ENCODE data around the gene RPS6KA2.

The RPS6KA2 gene

DNA sequence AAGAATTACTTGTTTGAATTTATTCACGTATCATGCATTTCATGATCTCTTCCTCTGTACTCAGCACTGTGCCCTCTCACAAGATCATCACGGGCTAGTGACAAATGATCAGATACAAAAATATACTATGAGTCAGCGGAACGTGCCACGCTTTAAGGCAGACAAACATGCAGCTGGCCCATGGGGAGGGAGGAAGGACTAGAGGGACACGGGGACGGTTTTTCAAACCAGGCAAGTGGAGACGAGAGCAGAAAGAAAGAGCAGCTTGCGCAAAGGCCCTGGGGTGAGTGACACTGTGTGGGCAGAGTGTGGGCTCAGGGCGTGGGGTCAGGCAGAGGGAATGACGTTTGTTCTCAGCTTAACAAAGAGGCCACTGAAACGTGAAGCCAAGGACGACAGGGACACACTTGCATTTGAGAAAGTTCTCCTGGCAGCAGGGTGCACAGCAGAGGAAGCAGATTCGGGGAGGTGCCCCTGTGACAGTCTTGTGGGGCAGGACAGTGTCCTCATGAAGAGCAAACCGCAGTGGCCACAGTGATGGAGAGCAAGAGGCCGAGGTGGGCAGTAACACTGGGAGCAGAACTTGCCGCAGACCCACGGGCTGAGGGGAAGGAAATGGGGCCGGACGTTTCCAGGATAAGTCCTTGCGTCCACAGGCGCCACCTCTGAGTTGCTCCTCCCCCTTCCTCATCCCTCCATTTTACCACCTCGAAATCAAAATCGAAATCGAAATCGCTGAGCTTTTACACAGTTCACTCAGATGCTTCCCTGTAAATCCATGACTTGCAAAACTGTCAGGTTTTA is 6.9 kb upstream of the RPS6KA2 start:
- no peak for DNase-seq

DNA sequence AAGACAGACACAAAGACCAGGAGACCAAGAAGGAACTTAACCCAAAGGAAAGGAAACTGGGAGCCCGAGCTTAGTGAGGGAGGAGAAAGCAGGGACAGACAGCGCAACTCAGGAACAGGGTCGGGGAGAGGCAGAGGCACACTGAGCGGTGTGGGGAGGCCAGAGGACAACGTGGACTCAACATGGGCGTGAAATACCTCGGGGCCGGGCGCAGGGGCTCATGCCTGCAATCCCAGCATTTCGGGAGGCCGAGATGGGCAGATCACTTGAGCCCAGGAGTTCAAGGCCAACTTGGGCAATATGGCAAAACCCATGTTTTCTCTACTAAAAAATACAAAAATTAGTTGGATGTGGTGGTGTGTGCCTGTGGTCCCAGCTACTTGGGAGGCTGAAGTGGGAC is 5.7 kb upstream of the RPS6KA2 start:
- DNase-seq: no peak

- DNase-seq: no peak
Observed at GRCh38 chr6:166630462-166630861, 3.4 kb upstream of the RPS6KA2 start.

- DNase-seq: no peak
Observed at GRCh38 chr6:166629628-166630027, 2.6 kb upstream of the RPS6KA2 start.

GRCh38 chr6:166627875-166628801 is 1.1 kb upstream of the RPS6KA2 start:
- DNase-seq: peak; percentile 70

DNA sequence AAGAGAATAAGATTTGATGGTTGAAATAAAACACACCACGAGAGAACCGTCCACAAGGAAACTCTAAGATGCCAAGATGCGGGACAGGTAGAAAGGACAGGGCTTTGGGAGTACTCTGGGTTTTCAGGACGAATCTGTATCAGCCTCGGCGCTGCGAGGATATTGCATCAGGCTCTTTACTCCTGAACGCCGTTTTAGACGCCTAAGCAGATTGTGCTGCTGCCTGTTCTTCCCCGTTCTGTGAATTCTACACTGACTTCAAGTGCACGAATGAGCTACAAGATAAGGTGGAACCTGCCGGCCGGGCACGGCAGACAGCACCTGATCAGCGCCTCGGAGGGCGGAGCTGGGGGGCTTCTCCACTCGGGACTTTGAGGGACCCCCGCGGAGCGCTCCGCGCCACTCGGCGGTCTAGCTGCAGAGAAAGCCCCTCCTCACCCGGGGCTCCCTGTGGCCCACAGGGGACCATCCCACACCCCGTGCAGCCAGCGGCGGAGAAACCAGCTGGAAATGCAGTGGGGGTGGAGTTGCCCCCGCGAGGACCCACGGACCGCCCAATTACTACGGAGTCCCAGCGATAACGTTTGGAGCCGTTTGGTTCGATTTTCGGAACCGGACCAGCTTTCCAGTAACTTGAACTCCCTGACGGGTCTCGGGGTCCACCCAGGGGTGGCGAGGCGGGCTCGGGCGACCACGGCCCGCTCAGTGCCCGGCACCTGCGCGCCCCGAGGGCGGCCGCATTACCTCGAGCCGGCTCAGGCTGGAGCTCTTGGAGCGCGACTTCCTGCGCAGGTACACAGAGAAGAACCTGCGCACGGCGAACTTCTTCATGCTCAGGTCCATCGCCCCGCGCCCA is 646 bp downstream of the RPS6KA2 start:
- DNase-seq: no peak

- no peak for DNase-seq
Observed at GRCh38 chr6:166625356-166625755, 1.7 kb downstream of the RPS6KA2 start.

GRCh38 chr6:166624275-166624674 is 2.8 kb downstream of the RPS6KA2 start:
- no peak for DNase-seq

DNA sequence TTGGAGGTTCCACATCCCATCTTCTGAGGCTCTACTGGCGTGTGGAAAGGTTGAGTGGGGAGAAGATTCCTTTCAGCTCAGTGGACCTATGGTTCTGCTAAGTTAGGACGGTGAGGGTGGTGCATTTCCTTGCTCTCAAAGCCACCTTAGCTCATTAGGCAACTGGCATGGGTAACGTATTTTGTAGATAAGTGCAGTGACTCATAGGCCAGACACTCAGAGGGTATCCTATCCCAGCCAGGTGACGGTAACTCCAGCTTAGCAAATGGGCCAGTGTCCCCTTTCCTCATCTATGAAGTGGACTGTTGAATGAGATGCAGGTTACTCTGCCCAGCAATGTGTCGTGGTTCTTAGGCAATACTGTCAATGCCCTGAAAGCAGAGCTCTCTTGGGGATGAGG is 3.7 kb downstream of the RPS6KA2 start:
- no peak for DNase-seq

DNA sequence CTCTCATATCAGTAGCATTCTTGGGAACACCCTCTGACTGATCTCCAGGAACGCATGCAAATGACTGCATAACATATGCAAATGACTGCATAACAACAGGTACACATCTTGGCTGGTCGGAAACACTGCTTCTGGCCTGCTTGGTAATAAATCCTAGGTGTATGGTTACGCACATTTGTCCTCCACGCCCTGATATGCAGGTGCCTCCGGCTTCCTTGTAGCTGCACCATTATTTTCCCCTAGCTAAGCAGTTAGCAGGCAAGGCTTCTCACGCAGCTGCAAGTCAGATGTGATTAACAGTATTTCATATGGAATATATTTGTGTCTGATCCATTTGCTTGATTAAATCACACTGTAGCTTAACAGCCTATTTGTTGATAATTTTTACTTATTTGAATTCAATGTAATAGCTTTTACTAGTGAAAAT is 5.9 kb downstream of the RPS6KA2 start:
- DNase-seq: no peak

GRCh38 chr6:166620478-166621113 is 6.5 kb downstream of the RPS6KA2 start:
- no peak for DNase-seq

GRCh38 chr6:166619912-166620311 is 7.1 kb downstream of the RPS6KA2 start:
- DNase-seq: peak; percentile 74

- no peak for DNase-seq
Observed at GRCh38 chr6:166618866-166619761, 7.9 kb downstream of the RPS6KA2 start.

GRCh38 chr6:166618251-166618650 is 8.8 kb downstream of the RPS6KA2 start:
- DNase-seq: no peak

DNA sequence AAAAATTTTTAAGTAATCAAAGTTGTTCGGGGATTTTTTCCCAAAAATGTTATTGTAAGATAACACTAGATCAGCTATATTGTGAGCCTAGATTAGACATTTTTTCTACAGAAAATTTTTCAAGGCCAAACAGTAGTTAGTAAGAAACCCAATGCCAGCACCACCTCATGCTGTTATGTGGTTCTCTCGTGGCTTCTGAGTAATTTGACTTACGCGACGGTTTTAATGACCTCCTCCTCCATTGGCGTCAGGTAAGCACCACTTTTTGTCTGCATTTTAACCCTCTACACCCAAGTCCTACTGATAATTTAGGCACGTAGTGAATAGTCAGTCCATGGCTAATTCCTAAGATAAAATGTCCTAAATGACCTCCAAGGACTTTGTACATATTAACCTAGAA is 9.7 kb downstream of the RPS6KA2 start:
- DNase-seq: no peak

- DNase-seq: no peak
Observed at GRCh38 chr6:166616261-166617238, 10.5 kb downstream of the RPS6KA2 start.

GRCh38 chr6:166615059-166615770 is 11.8 kb downstream of the RPS6KA2 start:
- DNase-seq: no peak

DNA sequence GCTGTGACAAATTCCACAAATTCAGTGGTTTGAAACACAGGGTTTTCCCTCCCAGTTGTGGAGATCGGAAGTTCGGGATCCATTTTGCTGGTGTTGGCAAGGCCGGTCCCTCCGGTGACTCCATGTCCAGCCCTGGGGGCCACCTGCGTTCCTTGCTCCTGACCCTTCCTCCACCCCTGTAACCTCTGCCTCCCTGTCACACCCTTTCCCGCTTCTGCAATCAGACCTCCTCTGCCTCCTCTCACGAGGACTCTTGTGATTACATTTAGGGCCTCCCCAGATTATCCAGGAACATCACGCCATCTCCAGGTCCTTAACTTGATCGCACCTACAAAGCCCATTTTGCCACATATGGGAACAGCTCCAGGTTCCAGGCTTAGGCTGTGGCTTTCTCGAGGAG is 12.5 kb downstream of the RPS6KA2 start:
- DNase-seq: no peak

DNA sequence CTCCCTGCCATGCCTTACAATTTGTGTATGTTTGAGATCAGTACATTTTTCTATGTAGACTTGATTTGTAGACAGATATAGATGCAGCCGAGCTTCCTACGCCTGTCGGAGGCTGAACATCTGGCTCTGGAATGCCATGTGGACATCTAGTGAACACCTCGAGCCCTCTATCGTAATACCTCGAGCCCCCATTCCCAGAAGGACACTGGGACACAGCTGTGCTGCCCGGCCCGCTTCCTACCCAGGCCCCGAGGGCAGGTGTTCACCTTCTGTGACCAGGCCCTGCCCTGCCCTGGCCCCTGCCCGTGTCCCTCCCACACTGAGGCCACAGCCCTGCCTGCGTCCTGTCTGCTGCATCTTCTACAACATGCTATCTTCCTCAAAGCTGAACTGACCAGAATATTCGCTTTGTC is 12.9 kb downstream of the RPS6KA2 start:
- DNase-seq: no peak
